ENCODE results near the gene RNF207. TPM values are rescaled to one million over a fixed set of nuclear protein-coding genes. Genes with fewer than 3 reads are reported as not detected.

Gene RNF207
- polyA plus RNA-seq, 1 of the 3 experiments (the other 2 are of a cell fraction) = 25.4 TPM

- no peak for TF ChIP-seq RXRA (IDR thresholded peaks at IDR 0.05; ENCODE audit: borderline replicate concordance, low read depth)
- TF ChIP-seq REST (IDR thresholded peaks at IDR 0.05; ENCODE audit: low read depth, low read length) = no peak
Measured at GRCh38 chr1:6241107-6241886, 35.4 kb downstream of the RNF207 start (continued).

- H3K27ac ChIP-seq (ENCODE audit: low read depth in 2 of 2, low read length in 1 of 2) = no peak overlapping the region
- ChIA-PET CTCF (interaction anchor here (0.7 to 7.1 kb wide), 11 partner anchors 37 to 208 kb away, joined by 3 to 100 read pairs (median 3); no protein-coding TSS in a partner anchor), POLR2A (no interaction called here)
- H4K20me1 ChIP-seq (ENCODE audit: insufficient read depth) = peaks cover 3% of the 10 kb centered on the region; the same call in 1 of the 2 replicates
- no peaks in the 10 kb centered on the region for H3K36me3 ChIP-seq (replicated peaks in 1 of 2; ENCODE audit: control insufficient read depth in 1 of 2, insufficient read depth in 2 of 2, low read length in 1 of 2)
- no peaks in the 10 kb centered on the region for H3K79me2 ChIP-seq (ENCODE audit: insufficient read depth)
- H3K27me3 ChIP-seq (ENCODE audit: insufficient read depth) = no peaks in the 10 kb centered on the region
- 67% methylated on average over 19 of the region's 99 CpGs for WGBS (ENCODE audit: low lambda C conversion rate)
- H3F3A ChIP-seq (replicated peaks; ENCODE audit: insufficient read depth) = no peaks in the 10 kb centered on the region
- H3K4me3 ChIP-seq (ENCODE audit: low read depth in 2 of 2, low read length in 1 of 2) = no peak overlapping the region
- no peaks in the 10 kb centered on the region; a peak in 1 of 4 replicates for H3K4me1 ChIP-seq (ENCODE audit: control insufficient read depth in 1 of 2, insufficient read depth in 2 of 2, low read depth in 1 of 2, low read length in 1 of 2)
- no peaks in the 10 kb centered on the region for H3K9me2 ChIP-seq
- TF ChIP-seq TEAD4 (IDR thresholded peaks at IDR 0.05; ENCODE audit: borderline replicate concordance, insufficient read depth) (no peak), SIN3A (IDR thresholded peaks at IDR 0.05; ENCODE audit: borderline replicate concordance, low read depth, low read length) (no peak), RCOR1 (IDR thresholded peaks at IDR 0.05; ENCODE audit: low read length) (no peak), IRF3 (IDR thresholded peaks at IDR 0.05; ENCODE audit: low read depth, low read length) (no peak), TAF1 (IDR thresholded peaks at IDR 0.05; ENCODE audit: borderline replicate concordance, low read depth, low read length) (no peak), RXRA (IDR thresholded peaks at IDR 0.05; ENCODE audit: borderline replicate concordance, low read depth) (no peak), POLR2AphosphoS5 (IDR thresholded peaks at IDR 0.05; ENCODE audit: low read depth, low read length) (no peak), YY1 (IDR thresholded peaks at IDR 0.05; ENCODE audit: low read depth) (no peak), USF1 (IDR thresholded peaks at IDR 0.05; ENCODE audit: borderline replicate concordance, low read depth) (no peak), EP300 (IDR thresholded peaks at IDR 0.05; ENCODE audit: borderline replicate concordance in 1 of 2, low read depth in 1 of 2, low read length in 1 of 2) (no peak), MAX (IDR thresholded peaks at IDR 0.05; ENCODE audit: low read depth) (no peak), GABPA (IDR thresholded peaks at IDR 0.05; ENCODE audit: low read depth) (no peak), GATA2 (CRISPR knock-in tag; IDR thresholded peaks at IDR 0.05) (no peak), FOXJ3 (CRISPR knock-in tag; IDR thresholded peaks at IDR 0.05) (no peak)
- no peak overlapping the region for H2AFZ ChIP-seq (ENCODE audit: low read depth)
- H3K4me2 ChIP-seq = no peak overlapping the region
- no peaks in the 10 kb centered on the region for H3K9me3 ChIP-seq
- no peak overlapping the region for H3K9ac ChIP-seq
- DNase-seq = peak; percentile 71
Measured at GRCh38 chr1:6241887-6242740, 36.2 kb downstream of the RNF207 start.

Measured in SK-N-SH (cell line).